HG03064 (cell line): ENCODE results near the gene FAM20C.

ENCODE experiments used
- ATAC-seq: cut with Tn5 transposase; IDR thresholded peaks from one replicate; pipeline ENCODE4 v1.9.1; 2021; ENCODE audit warnings: low read depth; ENCODE audit not compliant: unreplicated experiment

FAM20C gene

DNA sequence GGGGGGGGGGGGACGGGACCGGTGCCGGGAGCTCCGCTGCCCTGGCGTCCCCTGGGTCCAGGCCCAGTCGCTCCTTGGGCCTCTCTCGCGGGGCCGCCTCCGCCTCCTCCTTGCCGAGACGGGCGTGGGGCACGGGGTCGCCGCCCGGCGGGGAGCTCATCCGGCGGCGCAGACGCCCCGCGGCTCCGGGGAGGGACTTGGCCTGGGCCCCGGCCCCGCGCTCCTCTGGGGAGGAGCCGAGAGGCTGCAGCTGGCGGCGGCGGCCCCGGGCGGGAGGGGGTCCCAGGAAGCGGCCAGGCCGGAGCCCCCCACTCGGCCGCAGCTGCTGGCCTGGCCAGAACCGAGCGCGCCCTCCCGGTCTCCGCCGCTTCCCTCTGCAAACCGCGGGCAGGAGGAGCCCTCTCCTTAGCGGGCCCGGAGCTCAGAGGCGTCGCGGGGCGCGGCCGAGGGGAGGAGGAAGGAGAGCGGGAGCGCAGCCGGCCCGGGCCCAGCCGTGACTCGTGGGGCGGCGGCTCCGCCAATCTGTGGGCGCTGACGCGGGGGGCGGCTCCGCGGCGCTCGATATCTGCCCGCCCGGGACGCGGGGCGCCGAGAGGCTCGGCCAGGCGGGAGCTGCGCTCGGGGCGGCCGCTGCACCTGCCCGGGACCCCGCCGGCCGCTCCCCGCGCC, at the start of gene FAM20C:
Gene FAM20C, plus strand, starts transcription at position 591 of the 669 bp plus-strand sequence. CDS start 629 bp downstream, outside the sequence.
- ATAC-seq = no peak

DNA sequence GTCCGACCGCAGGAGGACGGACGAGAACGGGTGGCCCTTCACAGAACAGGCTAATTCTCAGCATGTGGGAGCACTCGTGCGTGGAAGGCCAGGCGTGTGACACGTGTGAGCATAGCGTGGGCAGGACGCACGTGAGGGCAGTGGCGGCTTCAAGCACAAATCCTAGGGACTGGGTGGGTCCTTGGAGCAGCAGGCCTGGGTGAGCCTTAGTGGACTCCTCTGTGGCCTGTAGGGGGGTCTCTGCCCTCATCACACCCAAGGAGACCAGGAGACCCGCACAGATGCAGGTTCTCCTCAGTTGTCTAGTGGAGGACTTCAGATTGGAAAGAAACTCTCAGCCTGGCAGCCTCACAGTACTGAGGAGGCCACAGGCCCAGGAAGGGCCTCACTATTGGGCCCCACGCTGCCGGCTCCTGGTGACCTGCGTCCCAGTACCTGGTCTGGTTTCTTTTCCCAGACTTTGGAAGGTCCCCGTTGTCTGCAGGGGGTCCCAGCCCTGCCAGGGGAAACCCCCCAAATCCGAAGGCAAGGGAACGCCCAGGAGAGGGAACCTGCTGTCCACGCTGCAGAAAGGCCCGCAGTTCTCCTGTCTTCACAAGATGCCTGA, 49.1 kb upstream of the FAM20C start:
- no peak for ATAC-seq

DNA sequence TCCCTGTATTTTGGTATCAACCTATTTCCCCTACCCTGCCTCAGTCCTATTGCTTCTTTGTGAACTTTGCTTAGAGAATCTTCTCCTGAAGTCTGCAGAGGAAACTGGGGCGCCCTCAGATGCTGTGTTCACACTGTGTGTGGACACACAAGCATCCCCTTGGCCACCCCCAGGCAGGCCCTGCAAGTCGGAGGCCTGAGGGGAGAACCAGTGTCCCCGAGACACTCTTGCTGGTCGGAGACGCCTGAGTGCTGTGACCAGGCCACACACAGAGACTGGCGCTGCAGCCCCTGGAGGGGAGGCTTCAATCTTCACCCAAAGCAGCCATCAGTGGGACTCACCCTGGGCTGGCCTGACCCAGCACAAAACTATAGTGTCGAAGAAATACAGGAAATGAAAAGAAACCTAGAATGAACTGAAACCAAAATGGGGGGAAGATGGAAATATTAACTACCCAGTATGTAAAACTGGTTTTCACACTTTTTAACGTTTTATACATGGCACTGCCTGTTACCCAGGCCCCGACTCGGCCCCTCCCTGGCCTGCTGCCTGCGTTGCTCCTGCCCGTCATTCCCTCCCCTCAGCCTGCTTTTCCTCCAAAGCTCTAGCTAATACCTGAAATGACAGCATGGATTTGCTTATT, 48.4 kb upstream of the FAM20C start:
- ATAC-seq = no peak

DNA sequence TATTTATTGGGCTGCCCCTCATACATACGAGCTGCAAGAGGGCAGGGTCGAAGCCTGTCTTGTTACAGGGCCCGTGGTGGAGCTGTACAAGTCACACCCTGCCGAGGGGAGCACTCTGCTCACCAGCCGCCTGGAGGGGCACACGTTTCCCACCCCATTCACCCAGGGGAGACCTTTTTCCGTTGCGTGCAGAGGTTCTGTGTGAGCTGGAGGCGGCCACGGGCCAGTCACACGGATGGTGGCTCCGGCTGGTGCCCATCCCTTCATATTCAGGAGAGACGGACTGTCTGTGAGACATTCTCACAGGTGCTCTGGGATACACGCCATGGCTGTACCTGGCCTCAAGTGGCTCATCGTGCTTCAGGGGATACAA, 47.9 kb upstream of the FAM20C start:
- no peak for ATAC-seq

DNA sequence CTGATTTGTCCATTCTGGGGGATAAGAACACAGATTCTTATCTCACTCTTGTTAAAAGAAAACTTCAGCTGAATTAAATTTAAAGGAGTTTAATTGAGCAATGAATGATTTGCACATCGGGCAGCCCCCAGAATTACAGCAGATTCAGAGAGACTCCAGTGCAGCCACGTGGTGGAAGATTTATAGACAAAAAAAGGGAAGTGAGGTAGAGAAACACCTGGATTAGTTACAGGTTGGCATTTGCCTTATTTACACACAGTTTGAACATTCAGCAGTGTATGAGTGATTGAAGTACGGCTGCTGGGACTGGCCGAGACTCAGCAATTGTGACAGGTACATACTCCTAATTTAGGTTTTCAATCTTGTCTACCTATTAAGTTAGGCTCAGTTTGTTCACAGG, 46.5 kb upstream of the FAM20C start:
- ATAC-seq = no peak

DNA sequence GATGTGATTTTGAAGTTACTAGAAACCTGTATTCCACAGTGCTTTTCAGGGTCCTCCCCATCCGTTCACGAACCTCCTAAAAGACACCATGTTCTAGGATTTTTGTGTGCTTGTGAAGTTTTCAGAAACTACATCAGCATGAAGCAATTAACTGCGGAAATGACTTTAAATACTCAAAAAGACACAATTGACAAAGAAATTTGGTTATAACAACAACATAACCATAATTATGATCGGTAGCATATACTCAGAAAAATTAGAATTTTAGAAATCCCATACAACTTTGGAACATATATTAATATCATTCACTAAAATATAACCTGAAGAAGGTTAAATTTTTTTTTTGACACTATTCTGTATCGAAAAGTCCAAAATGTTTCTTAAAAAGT, 43.8 kb upstream of the FAM20C start:
- no peak for ATAC-seq

DNA sequence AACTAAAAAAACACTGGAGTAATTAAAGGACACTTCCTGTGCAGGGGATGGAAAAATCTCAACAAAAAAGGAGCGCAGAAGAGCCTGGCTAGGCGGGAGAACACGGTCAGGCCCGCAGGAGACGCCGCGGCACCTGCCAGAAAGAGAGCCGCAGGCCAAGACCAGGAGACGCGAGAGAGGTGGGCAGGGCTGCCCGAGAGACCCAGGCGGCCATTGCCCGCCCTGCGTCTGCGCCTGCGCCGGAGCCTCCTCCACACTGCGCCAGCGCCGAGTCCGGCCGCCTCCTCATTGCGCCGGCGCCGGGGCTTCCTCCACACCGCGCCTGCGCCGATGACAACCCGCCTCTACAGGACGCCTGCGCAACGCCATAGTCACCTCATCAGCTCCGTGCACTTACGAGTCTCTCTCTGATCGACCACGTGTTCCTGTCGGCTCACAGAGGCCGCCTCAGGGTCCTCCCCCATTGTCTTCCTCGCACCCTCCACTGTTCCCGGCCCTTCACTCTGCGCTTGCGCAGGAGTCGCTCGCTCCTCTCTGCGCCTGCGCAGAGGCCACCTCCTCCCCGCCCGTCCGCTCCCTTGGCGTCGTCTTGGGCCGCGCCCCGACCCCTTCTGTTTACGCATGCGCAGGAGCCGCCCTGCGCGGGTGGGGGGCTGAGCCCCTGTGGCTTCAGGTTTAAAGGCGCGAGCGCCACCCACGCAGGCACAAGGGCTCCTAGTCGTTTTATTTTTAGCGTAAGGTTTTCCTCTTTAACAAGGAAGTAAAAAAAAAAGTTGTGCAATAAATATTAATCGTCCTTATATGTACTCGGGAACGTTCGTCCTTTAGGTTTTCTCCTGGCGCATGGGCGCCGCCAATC, 43.2 kb upstream of the FAM20C start:
- peak; percentile 86 for ATAC-seq

DNA sequence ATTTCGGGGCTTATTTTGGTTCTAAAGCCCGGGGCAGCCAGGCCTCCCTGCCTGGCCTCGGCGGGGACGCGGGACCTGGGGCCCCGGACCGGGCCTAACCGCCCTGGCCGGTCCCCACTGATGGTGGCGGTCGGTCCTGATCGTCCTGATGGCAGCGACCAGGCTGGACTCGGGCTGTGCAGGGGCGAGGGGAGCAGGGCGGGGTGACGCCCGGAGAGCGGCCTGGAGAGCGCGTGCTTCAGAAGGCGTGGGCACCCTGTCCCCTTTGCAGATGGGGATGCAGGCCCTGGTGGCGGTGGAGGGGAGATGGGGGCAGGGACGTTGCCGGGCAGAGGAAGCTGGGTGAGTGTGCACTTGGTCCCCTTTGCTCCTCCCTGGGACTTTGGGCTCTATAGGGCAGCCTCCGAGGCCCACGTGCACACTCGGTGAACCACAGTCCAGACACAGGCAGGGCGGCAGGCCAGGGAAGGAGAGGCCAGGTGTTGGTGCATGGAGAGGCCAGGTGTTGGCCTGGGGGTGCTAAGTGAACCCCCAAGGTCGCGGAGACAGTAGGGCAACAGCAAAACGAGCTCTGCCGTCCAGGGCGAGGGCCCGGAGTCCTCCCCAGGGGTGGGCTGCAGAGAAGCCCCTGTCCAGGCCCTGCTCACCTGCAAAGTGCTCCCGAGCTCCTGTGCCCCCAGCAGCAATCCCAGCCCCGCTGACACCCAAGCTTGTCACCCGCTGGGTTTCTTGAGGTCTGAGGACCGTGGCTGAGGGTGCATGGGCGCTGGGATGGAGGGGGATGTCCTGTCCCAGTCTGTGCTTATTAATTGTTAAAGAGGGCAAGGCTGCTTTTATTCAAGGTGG, 42.4 kb upstream of the FAM20C start:
- ATAC-seq = peak; percentile 32

- ATAC-seq = no peak
Observed at GRCh38 chr7:150811-151221, 41.6 kb upstream of the FAM20C start.

DNA sequence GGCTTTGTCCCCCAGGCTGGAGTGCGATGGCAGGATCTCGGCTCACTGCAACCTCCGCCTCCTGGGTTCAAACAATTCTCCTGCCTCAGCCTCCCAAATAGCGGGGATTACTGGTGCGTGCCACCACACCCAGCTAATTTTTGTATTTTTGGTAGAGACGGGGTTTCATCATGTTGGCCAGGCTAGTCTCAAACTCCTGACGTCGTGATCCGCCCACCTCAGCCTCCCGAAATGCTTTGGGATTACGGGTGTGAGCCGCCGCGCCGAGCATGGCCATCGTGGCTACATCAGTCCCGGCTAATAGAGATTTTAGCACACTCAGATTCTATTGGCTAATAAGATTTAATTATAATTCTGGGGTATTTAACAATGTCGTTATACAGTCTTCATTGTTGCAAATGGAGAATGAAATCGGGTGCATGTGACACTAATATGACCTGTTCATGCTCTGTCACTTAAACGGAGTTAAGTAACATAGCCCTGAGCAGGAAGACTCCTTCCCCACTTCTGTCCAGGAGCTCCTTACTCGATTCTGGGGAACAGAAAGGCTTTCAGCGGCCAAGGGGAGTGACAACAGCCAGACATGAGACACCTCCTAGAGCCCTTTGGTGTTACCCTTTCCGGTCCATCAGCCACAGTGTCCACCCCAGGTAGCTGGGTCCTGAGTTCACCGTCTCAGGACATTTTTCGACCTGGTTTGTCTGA, 40.9 kb upstream of the FAM20C start:
- ATAC-seq = no peak

GRCh38 chr7:152702-153391, 39.5 kb upstream of the FAM20C start:
- no peak for ATAC-seq

GRCh38 chr7:153604-154003, 38.8 kb upstream of the FAM20C start:
- no peak for ATAC-seq

- no peak for ATAC-seq
Observed at GRCh38 chr7:154096-154799, 38.1 kb upstream of the FAM20C start.

DNA sequence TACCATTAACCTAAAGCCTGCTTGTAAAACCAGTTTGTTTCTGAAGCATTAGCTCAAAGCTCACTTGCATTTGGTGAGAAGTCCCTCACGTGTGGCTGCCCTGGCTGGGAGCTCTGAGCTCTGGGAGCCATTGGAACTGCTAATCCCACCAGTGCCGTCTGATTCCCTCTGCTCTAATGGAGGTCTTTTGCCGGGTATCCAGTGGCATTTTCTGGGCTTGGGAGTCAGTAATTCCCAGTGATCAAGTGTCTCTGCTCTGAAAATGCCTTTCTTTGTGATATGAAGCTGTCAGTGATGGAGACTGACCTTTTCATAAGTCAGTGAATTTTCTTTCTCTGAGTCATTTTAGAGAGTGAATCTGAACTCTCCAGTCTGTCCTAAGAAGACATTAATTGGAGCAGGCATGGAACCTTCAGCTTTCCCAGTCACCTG, 36.9 kb upstream of the FAM20C start:
- no peak for ATAC-seq

DNA sequence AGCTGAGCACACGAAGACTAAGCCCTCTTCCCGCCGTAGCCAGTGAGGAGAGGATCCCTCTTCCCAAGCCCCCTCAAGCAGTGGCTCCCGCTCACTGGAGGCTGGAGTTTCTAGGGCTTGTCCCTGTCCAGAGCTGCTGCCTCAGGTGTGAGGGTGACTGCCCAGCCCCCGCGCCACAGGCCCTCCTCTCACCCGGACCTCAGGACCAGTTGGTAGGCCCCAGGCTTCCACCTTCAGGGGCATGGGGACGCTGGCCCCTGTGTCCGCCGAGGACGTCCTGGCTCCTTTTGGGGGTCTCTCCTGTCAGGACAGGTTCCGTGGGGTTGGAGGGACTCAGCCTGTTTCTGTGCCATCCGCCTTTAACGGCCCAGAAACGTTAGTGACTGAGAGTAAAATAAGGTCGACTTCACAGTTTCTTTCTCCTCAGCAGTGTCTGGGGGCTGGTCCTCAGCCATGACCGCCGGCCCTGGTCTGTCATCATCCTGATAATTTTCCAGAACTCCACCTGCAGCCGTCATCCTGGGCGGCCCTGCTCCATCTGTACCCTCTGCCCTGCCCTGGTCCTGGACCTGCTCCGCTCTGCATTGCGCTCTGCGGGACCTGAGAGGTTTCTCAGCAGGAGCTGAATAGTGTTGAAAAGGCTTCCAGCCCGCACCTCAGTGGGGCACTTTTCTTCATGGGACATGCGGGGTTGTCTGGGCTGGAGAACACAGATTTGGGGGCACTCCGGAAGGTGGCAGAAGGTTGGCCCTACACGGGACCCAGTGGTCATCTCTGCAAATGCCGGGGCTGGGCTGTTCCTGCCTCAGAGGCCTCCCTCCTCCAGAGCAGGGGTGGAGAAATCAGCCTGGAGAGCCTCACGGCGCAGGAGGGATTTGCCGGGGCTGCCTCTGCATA, 36.0 kb upstream of the FAM20C start:
- no peak for ATAC-seq

DNA sequence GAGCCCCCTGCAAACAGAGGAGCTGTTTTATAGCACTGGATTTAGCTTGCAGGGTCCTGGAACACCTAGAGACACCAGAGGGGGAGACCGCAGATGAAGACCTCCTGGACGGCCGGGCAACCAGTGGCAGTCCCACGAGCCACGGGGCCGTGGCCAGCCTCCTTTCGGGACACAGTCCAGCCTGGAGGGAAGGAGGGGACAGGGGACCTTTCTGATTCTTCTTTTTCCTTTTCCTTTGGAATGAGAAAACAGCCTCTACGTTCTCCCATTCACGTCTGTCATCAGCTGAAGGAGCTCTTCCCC, 35.4 kb upstream of the FAM20C start:
- ATAC-seq = no peak

- ATAC-seq = no peak
Observed at GRCh38 chr7:157771-158625, 34.4 kb upstream of the FAM20C start.
